ENCODE measurements around the gene CHRNB2.

DNA sequence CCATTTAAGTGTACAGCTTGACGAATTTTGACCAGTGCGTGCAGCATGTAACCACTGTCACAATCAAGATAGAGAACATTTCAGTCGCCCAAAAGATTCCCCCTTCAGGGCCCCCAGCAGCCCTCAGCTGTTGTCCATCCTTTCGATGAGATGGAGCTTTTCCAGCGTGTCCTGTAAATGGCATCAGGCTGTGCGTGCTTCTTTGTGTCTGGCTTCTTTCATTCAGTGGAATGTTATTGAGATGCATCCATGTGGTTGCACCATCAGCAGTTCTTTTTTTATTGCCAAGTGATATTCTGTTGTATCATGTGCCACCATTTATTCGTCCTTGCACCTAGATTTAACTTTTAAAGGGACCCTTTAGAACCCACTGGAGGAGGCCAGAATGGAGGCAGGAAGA, 31.0 kb upstream of the CHRNB2 start:
- TF ChIP-seq, protein P1, sequence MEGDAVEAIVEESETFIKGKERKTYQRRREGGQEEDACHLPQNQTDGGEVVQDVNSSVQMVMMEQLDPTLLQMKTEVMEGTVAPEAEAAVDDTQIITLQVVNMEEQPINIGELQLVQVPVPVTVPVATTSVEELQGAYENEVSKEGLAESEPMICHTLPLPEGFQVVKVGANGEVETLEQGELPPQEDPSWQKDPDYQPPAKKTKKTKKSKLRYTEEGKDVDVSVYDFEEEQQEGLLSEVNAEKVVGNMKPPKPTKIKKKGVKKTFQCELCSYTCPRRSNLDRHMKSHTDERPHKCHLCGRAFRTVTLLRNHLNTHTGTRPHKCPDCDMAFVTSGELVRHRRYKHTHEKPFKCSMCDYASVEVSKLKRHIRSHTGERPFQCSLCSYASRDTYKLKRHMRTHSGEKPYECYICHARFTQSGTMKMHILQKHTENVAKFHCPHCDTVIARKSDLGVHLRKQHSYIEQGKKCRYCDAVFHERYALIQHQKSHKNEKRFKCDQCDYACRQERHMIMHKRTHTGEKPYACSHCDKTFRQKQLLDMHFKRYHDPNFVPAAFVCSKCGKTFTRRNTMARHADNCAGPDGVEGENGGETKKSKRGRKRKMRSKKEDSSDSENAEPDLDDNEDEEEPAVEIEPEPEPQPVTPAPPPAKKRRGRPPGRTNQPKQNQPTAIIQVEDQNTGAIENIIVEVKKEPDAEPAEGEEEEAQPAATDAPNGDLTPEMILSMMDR (IDR thresholded peaks at IDR 0.05) = no peak
- TF ChIP-seq POLR2A (IDR thresholded peaks at IDR 0.05) (no peak), POLR2AphosphoS5 (IDR thresholded peaks at IDR 0.05; ENCODE audit: insufficient read depth in 1 of 2, low read depth in 1 of 2) (no peak)
